RWPE2 (cell line): ENCODE measurements around the gene CLTRN.

Experiments
- ATAC-seq: fragments of 200-7000 bp; cut with Tn5 transposase; 3 replicates; pipeline ENCODE4 v1.9.1; 2021; ENCODE audit warnings: low read depth
- DNase-seq: peaks from one replicate; pipeline ENCODE4 v3.0.0-alpha.2; 2020; ENCODE audit warnings: low spot score
- H3K27ac ChIP-seq: fragments of 450-650 bp; 2 replicates; pipeline ENCODE4 v1.5.1; 2017; ENCODE audit warnings: mild to moderate bottlenecking; ENCODE audit not compliant: poor library complexity, severe bottlenecking
- H3K27me3 ChIP-seq: fragments of 250-450 bp; sonication (Bioruptor Pico); 2 replicates; pipeline ENCODE4 v1.5.1; 2021; ENCODE audit warnings: mild to moderate bottlenecking, moderate library complexity; ENCODE audit not compliant: insufficient read depth, poor library complexity, severe bottlenecking
- H3K36me3 ChIP-seq: fragments of 250-450 bp; sonication (Bioruptor Pico); 2 replicates; pipeline ENCODE4 v1.5.1; 2020; ENCODE audit warnings: low read depth, mild to moderate bottlenecking, moderate library complexity
- H3K4me1 ChIP-seq: fragments of 250-450 bp; sonication (Bioruptor Pico); 2 replicates; pipeline ENCODE4 v1.5.1; 2021; ENCODE audit warnings: mild to moderate bottlenecking, moderate library complexity; ENCODE audit not compliant: insufficient read depth, poor library complexity, severe bottlenecking
- H3K4me3 ChIP-seq: fragments of 250-450 bp; sonication (Bioruptor Pico); 2 replicates; pipeline ENCODE4 v1.5.1; 2021; ENCODE audit warnings: mild to moderate bottlenecking, moderate library complexity; ENCODE audit not compliant: severe bottlenecking
- H3K9me3 ChIP-seq: fragments of 250-450 bp; sonication (Bioruptor Pico); 2 replicates; pipeline ENCODE4 v1.5.1; 2021; ENCODE audit warnings: mild to moderate bottlenecking, moderate library complexity; ENCODE audit not compliant: severe bottlenecking
- TF ChIP-seq, protein P1 (sequence below): fragments of 450-650 bp; IDR thresholded peaks from one replicate; pipeline ENCODE4 v1.5.1; 2017; ENCODE audit warnings: mild to moderate bottlenecking, moderate library complexity; ENCODE audit not compliant: poor library complexity, severe bottlenecking

CLTRN gene

DNA sequence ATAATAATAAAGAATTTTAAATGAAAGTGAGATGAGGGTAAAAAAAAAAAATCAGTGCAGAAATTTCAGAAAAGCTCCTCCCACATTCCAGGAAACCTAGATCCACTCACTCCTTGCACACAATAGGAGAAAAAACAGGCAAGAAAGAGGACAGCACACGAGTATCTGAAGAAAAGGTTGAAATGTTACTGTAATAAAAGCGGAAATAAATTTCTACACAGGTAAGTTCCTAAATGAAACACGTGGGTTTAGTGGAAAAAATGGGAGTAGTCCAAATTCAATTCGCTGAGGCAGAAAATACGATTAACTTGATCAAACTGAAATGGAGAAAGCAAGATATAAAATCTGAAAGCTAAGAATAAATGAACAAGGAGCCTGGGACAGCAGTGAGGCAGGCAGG is 61.8 kb downstream of the CLTRN start:
- TF ChIP-seq, protein P1, sequence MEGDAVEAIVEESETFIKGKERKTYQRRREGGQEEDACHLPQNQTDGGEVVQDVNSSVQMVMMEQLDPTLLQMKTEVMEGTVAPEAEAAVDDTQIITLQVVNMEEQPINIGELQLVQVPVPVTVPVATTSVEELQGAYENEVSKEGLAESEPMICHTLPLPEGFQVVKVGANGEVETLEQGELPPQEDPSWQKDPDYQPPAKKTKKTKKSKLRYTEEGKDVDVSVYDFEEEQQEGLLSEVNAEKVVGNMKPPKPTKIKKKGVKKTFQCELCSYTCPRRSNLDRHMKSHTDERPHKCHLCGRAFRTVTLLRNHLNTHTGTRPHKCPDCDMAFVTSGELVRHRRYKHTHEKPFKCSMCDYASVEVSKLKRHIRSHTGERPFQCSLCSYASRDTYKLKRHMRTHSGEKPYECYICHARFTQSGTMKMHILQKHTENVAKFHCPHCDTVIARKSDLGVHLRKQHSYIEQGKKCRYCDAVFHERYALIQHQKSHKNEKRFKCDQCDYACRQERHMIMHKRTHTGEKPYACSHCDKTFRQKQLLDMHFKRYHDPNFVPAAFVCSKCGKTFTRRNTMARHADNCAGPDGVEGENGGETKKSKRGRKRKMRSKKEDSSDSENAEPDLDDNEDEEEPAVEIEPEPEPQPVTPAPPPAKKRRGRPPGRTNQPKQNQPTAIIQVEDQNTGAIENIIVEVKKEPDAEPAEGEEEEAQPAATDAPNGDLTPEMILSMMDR: no peak
- DNase-seq (no peak), ATAC-seq (no peak)
- Histone ChIP-seq H3K36me3 (no peaks in the 10 kb centered on the region), H3K4me3 (no peak overlapping the region), H3K27me3 (no peaks in the 10 kb centered on the region), H3K4me1 (no peaks in the 10 kb centered on the region), H3K9me3 (no peaks in the 10 kb centered on the region), H3K27ac (no peak overlapping the region)

DNA sequence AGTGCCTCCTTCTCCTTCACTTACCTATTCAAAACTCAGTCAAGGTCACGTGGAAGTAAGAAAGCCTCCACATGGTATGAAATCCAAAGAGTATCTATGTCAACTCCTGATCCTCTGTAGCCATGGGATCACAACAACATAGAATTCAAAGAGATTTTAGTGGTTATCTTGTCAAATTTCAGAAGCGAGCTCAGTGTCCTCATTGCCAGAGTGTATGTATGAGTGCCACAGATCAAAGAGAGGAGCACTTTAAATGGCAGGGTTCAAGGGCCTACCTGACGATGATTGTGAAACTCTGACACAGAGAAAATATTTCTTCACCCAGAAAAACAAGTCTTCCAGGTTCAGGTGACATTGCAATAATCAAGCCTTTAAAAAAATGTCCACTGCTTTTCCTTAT is 62.7 kb downstream of the CLTRN start:
- Histone ChIP-seq H3K27ac (no peak overlapping the region), H3K4me3 (no peak overlapping the region), H3K36me3 (no peaks in the 10 kb centered on the region), H3K27me3 (no peaks in the 10 kb centered on the region), H3K4me1 (no peaks in the 10 kb centered on the region), H3K9me3 (no peaks in the 10 kb centered on the region)
- TF ChIP-seq, protein P1: no peak
- DNase-seq (no peak), ATAC-seq (no peak)

DNA sequence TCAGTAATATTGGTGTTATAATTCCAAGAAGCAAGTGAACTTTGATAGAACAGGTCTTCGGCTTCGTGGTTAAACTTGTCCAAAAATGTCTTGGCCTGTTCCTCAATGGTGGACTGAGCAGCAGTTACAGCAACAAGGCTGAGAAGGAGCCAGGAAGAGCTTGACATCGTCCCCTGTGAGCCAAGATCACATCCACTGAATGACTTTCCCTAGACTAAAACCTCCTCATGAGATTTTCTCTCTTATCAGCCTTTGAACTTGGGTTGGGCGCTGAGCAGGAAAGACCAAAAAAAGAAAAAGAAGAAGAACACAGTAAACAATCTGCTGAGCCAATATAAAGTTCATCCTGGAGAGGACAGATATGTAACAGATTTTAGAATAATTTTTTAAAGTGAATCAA is 63.9 kb downstream of the CLTRN start, which contains the start of gene ACE2:
TSS of gene ACE2 (minus strand) at position 216 of the 400 bp plus-strand sequence. CDS start at position 167, 49 bp downstream.
- Histone ChIP-seq H3K36me3 (no peaks in the 10 kb centered on the region), H3K4me1 (no peaks in the 10 kb centered on the region), H3K27me3 (no peaks in the 10 kb centered on the region), H3K27ac (no peak within 1 kb of the TSS), H3K4me3 (no peak within 1 kb of the TSS), H3K9me3 (no peaks in the 10 kb centered on the region)
- ATAC-seq (no peak), DNase-seq (no peak)
- TF ChIP-seq, protein P1: no peak

DNA sequence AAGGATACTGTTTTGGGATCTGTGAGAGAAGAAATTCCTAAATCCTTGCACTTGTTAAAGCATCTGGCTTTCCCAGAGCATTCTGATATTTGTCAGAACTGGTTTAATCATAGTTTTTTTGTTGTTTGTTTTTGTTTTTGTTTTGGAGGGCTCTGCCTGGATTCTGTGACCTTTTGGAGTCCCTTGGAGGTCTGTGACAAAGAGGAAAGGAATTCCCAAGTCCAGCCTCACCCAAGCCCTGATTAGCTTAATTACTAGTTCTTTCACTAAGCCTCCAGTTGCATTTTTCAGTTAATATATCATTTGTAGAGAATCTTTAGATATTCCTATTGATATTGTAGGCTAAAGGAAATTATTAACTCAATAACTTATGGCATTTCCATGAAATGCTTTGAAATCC is 64.6 kb downstream of the CLTRN start:
- no peak for ATAC-seq
- no peaks in the 10 kb centered on the region for H3K36me3 ChIP-seq
- no peak for DNase-seq
- H3K9me3 ChIP-seq: no peaks in the 10 kb centered on the region
- H3K27me3 ChIP-seq: no peaks in the 10 kb centered on the region
- no peak overlapping the region for H3K27ac ChIP-seq
- no peaks in the 10 kb centered on the region for H3K4me1 ChIP-seq
- TF ChIP-seq, protein P1: no peak
- H3K4me3 ChIP-seq: no peak overlapping the region

DNA sequence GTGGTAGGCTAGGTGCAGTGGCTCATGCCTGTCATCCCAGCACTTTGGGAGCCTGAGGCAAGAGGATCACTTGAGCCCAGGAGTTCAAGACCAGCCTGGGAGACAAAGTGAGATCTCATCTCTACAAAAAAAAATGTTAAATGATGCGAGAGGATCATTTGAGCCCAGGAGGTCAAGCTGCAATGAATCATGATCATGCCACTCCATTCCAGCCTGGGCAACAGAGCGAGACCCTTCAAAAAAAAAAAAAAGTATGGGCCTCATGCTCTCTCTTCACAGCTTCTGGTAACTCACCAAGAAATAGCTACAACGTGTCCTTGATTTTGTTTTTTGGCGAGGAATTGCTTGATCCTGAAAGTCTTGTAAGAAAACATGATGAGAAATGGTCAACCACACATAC is 65.1 kb downstream of the CLTRN start:
- DNase-seq: no peak
- no peaks in the 10 kb centered on the region for H3K4me1 ChIP-seq
- no peak for ATAC-seq
- H3K9me3 ChIP-seq: no peaks in the 10 kb centered on the region
- H3K4me3 ChIP-seq: no peak overlapping the region
- TF ChIP-seq, protein P1: no peak
- H3K27me3 ChIP-seq: no peaks in the 10 kb centered on the region
- H3K36me3 ChIP-seq: no peaks in the 10 kb centered on the region
- no peak overlapping the region for H3K27ac ChIP-seq
